Activated T-cell treated with anti-CD3 and anti-CD28 coated beads for 4 hours (primary cell): Measurements from ENCODE around the gene CCL22.

ENCODE experiments used
- DNase-seq: peaks from one replicate; pipeline ENCODE4 v3.0.0-alpha.2; 2020

CCL22 gene

GRCh38 chr16:57377080-57377841, 18.7 kb downstream of the CCL22 start:
- DNase-seq = no peak

GRCh38 chr16:57379579-57379978, 21.0 kb downstream of the CCL22 start:
- DNase-seq = no peak

GRCh38 chr16:57380671-57381462, 22.3 kb downstream of the CCL22 start:
- DNase-seq = no peak

GRCh38 chr16:57381791-57382534, 23.4 kb downstream of the CCL22 start:
- no peak for DNase-seq

GRCh38 chr16:57382535-57383275, 24.1 kb downstream of the CCL22 start:
- DNase-seq = no peak

- DNase-seq = no peak
Observed at GRCh38 chr16:57383276-57384247, 25.0 kb downstream of the CCL22 start.

- DNase-seq = no peak
Observed at GRCh38 chr16:57384248-57385070, 25.9 kb downstream of the CCL22 start.

GRCh38 chr16:57385083-57385482, 26.5 kb downstream of the CCL22 start:
- no peak for DNase-seq

GRCh38 chr16:57386381-57386951, 27.9 kb downstream of the CCL22 start:
- DNase-seq = no peak

GRCh38 chr16:57387598-57388354, 29.2 kb downstream of the CCL22 start:
- no peak for DNase-seq

GRCh38 chr16:57388359-57389086, 29.9 kb downstream of the CCL22 start:
- no peak for DNase-seq

- no peak for DNase-seq
Observed at GRCh38 chr16:57389087-57389468, 30.5 kb downstream of the CCL22 start.

GRCh38 chr16:57390636-57391295, 32.2 kb downstream of the CCL22 start:
- no peak for DNase-seq

- no peak for DNase-seq
Observed at GRCh38 chr16:57391300-57391699, 32.7 kb downstream of the CCL22 start.

GRCh38 chr16:57391708-57392107, 33.1 kb downstream of the CCL22 start:
- no peak for DNase-seq

GRCh38 chr16:57392694-57393093, 34.1 kb downstream of the CCL22 start:
- DNase-seq = no peak

GRCh38 chr16:57394444-57394843, 35.9 kb downstream of the CCL22 start:
- DNase-seq = no peak

- no peak for DNase-seq
Observed at GRCh38 chr16:57395026-57395425, 36.4 kb downstream of the CCL22 start.
